Measurements from ENCODE around the gene RNF44. TPM values are rescaled to one million over a fixed set of nuclear protein-coding genes. Genes with fewer than 3 reads are reported as not detected.

Gene RNF44
- total RNA-seq, 4 donors from 2014 or later: 11.3 to 22.2 (median 18.7) TPM

DNA sequence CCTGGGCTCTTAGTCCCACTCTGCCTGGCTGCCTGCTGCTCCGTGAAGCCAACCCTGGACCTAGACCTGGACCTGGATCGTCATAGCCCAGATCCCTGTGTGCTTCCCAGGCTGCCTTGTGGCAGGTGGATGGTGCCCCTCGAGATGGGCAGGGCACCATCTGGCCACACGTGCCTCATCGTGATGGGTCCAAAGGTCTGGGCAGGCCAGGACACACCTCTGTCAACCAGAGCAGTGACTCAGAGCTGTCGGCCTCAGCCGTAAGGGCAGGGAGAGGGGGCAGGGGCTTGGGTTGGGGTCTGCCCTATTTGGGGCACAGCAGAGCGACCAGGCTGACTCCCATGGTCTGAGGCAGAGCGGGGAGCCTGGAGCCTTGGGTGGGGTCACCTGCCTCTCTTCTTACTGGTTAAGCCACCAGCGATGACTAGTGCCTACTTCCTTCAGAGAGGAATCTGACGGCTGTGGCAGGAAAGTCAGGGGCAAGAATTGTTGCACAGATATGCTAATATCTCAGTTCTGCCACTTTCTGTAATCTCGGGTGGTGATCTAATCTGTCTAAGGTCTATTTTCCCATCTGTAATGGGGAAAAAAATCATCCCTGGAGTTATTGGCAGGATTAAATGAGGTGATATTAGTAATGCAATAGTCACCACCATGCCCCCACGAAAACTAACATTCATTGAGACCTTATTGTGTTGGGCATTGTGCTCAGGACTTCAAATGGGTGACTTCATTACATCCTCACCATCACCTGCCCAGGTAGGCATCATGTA is 8.7 kb upstream of the RNF44 start:
- H3K27ac ChIP-seq (replicated peaks in 1 of 4): no peak overlapping the region
- H3K27me3 ChIP-seq: no peaks in the 10 kb centered on the region
- no peaks in the 10 kb centered on the region for H3K36me3 ChIP-seq
- TF ChIP-seq, protein P1, sequence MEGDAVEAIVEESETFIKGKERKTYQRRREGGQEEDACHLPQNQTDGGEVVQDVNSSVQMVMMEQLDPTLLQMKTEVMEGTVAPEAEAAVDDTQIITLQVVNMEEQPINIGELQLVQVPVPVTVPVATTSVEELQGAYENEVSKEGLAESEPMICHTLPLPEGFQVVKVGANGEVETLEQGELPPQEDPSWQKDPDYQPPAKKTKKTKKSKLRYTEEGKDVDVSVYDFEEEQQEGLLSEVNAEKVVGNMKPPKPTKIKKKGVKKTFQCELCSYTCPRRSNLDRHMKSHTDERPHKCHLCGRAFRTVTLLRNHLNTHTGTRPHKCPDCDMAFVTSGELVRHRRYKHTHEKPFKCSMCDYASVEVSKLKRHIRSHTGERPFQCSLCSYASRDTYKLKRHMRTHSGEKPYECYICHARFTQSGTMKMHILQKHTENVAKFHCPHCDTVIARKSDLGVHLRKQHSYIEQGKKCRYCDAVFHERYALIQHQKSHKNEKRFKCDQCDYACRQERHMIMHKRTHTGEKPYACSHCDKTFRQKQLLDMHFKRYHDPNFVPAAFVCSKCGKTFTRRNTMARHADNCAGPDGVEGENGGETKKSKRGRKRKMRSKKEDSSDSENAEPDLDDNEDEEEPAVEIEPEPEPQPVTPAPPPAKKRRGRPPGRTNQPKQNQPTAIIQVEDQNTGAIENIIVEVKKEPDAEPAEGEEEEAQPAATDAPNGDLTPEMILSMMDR (IDR thresholded peaks at IDR 0.05): no peak
- 85% methylated on average over 10 of the region's 13 CpGs for WGBS
- H3K4me1 ChIP-seq: peaks cover 19 to 60% (median 50%) of the 10 kb centered on the region in 4 donors
- no peaks in the 10 kb centered on the region for H3K9me3 ChIP-seq
- no peak overlapping the region for H3K4me3 ChIP-seq
- intact Hi-C loops (cut with DNase I): loop anchor here (10.0 kb wide), 1 partner anchor 131 kb away; the partner anchor contains the start of gene CLTB
- no peak for DNase-seq (ENCODE audit: extremely low spot score)

- Histone ChIP-seq H3K9me3 (no peaks in the 10 kb centered on the region), H3K4me3 (no peak overlapping the region), H3K4me1 (peaks cover 19 to 60% (median 52%) of the 10 kb centered on the region in 4 donors), H3K36me3 (no peaks in the 10 kb centered on the region), H3K27me3 (no peaks in the 10 kb centered on the region), H3K27ac (replicated peaks in 1 of 4) (no peak overlapping the region)
- WGBS: 92% methylated on average over 6 of the region's 6 CpGs
- TF ChIP-seq, protein P1 (IDR thresholded peaks at IDR 0.05): no peak
- intact Hi-C loops (cut with DNase I): loop anchor here (10.0 kb wide), 1 partner anchor 131 kb away; the partner anchor contains the start of gene CLTB
- DNase-seq (ENCODE audit: extremely low spot score): no peak
Observed at GRCh38 chr5:176545388-176545736, 8.2 kb upstream of the RNF44 start.

GRCh38 chr5:176543428-176544182 is 6.4 kb upstream of the RNF44 start:
- no peaks in the 10 kb centered on the region for H3K9me3 ChIP-seq
- no peaks in the 10 kb centered on the region for H3K27me3 ChIP-seq
- H3K36me3 ChIP-seq: no peaks in the 10 kb centered on the region
- no peak for DNase-seq (ENCODE audit: extremely low spot score)
- H3K27ac ChIP-seq (replicated peaks in 1 of 4): peak overlapping the region; percentile 90 to 93 (median 90)
- intact Hi-C loops (cut with DNase I): loop anchor here (5.0 to 10.0 kb wide), 3 partner anchors 96 to 129 kb away; partner anchors contain the start of genes CLTB, FAF2 and TSPAN17
- H3K4me3 ChIP-seq: peak overlapping the region; percentile 71 to 84 (median 80)
- peaks cover 20 to 64% (median 57%) of the 10 kb centered on the region in 4 donors for H3K4me1 ChIP-seq
- TF ChIP-seq EP300 (IDR thresholded peaks at IDR 0.05) (no peak), POLR2AphosphoS5 (IDR thresholded peaks at IDR 0.05) (peak; percentile 74 to 86), POLR2A (IDR thresholded peaks at IDR 0.05; ENCODE audit: low read depth) (peak; percentile 39)
- TF ChIP-seq, protein P1 (IDR thresholded peaks at IDR 0.05): no peak
- under 1% methylated on average over 20 of the region's 63 CpGs for WGBS

DNA sequence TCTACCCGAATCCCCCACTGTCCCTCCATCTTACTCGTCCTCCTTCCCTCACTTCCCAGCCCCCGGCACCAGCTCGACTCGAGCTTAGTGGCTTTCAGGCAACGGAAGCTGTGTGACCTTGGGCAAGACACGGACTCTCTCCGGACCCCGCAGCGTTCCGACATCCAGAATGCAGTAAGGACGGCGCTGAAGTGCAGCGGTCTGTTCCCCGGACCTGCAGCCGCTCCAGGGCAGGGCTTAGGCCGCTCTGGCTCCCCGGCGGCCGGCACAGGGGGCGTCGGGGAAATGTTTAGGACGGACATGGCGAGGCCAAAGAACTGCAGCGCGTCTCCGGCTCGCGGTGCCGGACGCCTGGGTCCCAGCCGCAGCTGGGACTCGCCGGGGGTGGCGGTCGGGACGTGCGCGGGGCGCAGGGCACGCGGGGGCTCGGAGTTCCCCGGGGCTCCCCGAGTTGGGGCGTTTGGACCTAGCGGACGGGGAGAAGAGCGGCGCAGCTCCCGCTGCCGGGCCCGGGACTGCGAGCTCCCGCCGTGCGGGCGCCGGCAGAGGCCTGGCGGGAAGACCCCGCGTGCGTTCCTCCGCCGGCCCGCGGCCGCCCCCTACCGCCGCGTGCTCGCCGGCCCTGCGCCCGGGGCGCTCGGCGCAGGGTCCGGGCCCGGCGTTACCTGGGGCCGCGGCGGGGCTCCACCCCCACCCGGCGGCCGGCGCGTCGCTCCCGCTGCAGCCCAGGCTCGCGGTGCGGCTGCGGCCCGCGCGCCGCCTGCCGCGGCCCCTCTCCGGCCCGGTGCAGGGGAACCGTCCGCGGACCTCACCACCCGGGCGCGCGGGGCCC is 5.6 kb upstream of the RNF44 start:
- H3K27ac ChIP-seq (replicated peaks in 1 of 4): peak overlapping the region; percentile 90 to 93 (median 90)

More for the DNA sequence above, 5.6 kb upstream of the RNF44 start:
- intact Hi-C loops (cut with DNase I): loop anchor here (5.0 to 10.0 kb wide), 3 partner anchors 96 to 128 kb away; partner anchors contain the start of genes CLTB, FAF2 and TSPAN17
- 7% methylated on average over 2 of the region's 110 CpGs for WGBS
- no peak for DNase-seq (ENCODE audit: extremely low spot score)
- H3K4me1 ChIP-seq: peaks cover 26 to 63% (median 59%) of the 10 kb centered on the region in 4 donors
- peak overlapping the region; percentile 71 to 84 (median 80) for H3K4me3 ChIP-seq
- no peaks in the 10 kb centered on the region for H3K9me3 ChIP-seq
- H3K36me3 ChIP-seq: no peaks in the 10 kb centered on the region
- TF ChIP-seq EP300 (IDR thresholded peaks at IDR 0.05): no peak
- TF ChIP-seq, protein P1 (IDR thresholded peaks at IDR 0.05): peak in 2 of 3 experiments; percentile 9 to 26
- no peaks in the 10 kb centered on the region for H3K27me3 ChIP-seq
